Fibroblast of skin of abdomen (primary cell): ENCODE measurements around the gene UGT3A2. TPM values are rescaled to one million over a fixed set of nuclear protein-coding genes. Genes with fewer than 3 reads are reported as not detected.

ENCODE experiments used
- DNase-seq: peaks from one replicate; pipeline ENCODE4 v3.0.0-alpha.2; 2013
- polyA plus RNA-seq, 2 experiments: library from polyadenylated mRNA; unstranded; fragments of 120-200 nt; gene quantifications; one replicate each; pipeline ENCODE4 v1.2.1, GENCODE V29; 2013; ENCODE audit not compliant: insufficient read length in 2 of 2

The UGT3A2 gene
- not detected for polyA plus RNA-seq (2013, experiment 1 of 2; ENCODE audit: insufficient read length)
- polyA plus RNA-seq (2013, experiment 2 of 2; ENCODE audit: insufficient read length) = not detected

GRCh38 chr5:36066540-36067210, at the start of gene UGT3A2:
UGT3A2 (minus strand) TSS chr5:36066882; CDS start chr5:36066789, 93 bp downstream.
- DNase-seq = no peak

- no peak for DNase-seq
Observed at GRCh38 chr5:36111238-36111637, 44.6 kb upstream of the UGT3A2 start.

- no peak for DNase-seq
Observed at GRCh38 chr5:36108758-36109460, 42.2 kb upstream of the UGT3A2 start.

- DNase-seq = peak; percentile 1
Observed at GRCh38 chr5:36105819-36106218, 39.1 kb upstream of the UGT3A2 start.

- DNase-seq = no peak
Observed at GRCh38 chr5:36099748-36100147, 33.1 kb upstream of the UGT3A2 start.

GRCh38 chr5:36096486-36096885, 29.8 kb upstream of the UGT3A2 start:
- DNase-seq = no peak

- DNase-seq = peak; percentile 6
Observed at GRCh38 chr5:36089989-36090388, 23.3 kb upstream of the UGT3A2 start.

- DNase-seq = peak; percentile 51
Observed at GRCh38 chr5:36079200-36079781, 12.6 kb upstream of the UGT3A2 start.

- DNase-seq = no peak
Observed at GRCh38 chr5:36078430-36078829, 11.7 kb upstream of the UGT3A2 start.

GRCh38 chr5:36073595-36074216, 7.0 kb upstream of the UGT3A2 start:
- DNase-seq = no peak

- DNase-seq = no peak
Observed at GRCh38 chr5:36070687-36071571, 4.2 kb upstream of the UGT3A2 start.

- DNase-seq = no peak
Observed at GRCh38 chr5:36068751-36069281, 2.1 kb upstream of the UGT3A2 start.

GRCh38 chr5:36066001-36066539, 612 bp downstream of the UGT3A2 start:
- no peak for DNase-seq

GRCh38 chr5:36060420-36060887, 6.2 kb downstream of the UGT3A2 start:
- DNase-seq = peak; percentile 37

- DNase-seq = peak; percentile 51
Observed at GRCh38 chr5:36059571-36060419, 6.9 kb downstream of the UGT3A2 start.

GRCh38 chr5:36058776-36059175, 7.9 kb downstream of the UGT3A2 start:
- no peak for DNase-seq

- DNase-seq = no peak
Observed at GRCh38 chr5:36057386-36057785, 9.3 kb downstream of the UGT3A2 start.

GRCh38 chr5:36056422-36056821, 10.3 kb downstream of the UGT3A2 start:
- DNase-seq = no peak

GRCh38 chr5:36055984-36056383, 10.7 kb downstream of the UGT3A2 start:
- no peak for DNase-seq

GRCh38 chr5:36054647-36055046, 12.0 kb downstream of the UGT3A2 start:
- DNase-seq = no peak
